ENCODE data around the gene CDH23.

The CDH23 gene

DNA sequence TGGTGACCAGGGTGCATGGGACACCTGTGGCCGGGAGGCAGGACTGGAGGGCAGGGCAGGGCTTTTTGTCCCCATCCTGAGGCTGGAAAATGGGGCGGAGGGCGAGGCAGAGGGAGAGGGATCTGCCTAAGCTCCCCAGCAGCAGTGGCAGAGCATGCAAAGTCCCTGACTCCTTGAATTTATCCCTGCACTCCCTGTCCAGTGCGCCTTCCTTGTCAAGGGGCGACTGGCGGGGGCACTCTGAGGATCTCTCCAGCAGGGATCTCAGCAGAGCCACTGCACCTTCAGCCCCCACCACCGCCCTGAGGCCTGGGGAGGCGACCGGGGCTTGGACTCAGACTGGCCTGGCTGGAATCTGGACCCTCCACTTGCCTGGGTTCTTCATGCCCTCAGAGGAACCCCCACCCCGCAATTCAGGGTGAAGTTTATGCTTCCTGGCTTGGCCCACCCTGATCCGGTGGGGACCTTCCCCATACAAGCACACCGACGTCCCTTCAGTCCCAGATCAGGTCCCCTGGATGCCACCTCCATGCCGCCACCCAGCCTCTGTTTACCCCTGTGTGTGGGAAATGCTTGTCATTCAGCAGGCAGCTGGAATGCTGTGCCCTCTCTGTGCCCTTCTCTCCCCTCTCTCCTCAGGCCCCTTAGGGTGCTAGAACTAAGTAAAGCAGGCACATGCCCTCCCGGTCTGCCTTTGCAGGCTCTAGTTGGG lies 46.3 kb downstream of the CDH23 start:
- DNase-seq: no peak

DNA sequence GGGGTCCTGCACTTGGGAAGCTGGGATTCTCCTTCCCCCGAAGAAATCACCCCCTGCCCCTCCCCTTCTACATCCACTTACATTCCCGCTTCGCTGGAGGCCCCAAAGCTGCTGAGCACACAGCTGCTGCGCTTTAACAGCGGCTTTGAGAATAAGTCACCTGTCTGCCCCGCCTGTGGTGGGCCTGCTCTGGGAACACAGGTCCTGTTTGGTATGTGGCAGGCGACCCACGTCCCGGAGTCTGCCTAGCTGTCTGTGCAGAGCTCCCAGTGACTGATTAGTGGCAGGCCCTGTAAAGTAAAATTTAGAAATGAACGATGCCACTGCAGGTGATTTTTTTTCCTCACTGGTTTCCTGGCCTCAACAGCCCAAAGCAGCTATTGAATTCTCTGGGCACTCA lies 47.0 kb downstream of the CDH23 start:
- no peak for DNase-seq

DNA sequence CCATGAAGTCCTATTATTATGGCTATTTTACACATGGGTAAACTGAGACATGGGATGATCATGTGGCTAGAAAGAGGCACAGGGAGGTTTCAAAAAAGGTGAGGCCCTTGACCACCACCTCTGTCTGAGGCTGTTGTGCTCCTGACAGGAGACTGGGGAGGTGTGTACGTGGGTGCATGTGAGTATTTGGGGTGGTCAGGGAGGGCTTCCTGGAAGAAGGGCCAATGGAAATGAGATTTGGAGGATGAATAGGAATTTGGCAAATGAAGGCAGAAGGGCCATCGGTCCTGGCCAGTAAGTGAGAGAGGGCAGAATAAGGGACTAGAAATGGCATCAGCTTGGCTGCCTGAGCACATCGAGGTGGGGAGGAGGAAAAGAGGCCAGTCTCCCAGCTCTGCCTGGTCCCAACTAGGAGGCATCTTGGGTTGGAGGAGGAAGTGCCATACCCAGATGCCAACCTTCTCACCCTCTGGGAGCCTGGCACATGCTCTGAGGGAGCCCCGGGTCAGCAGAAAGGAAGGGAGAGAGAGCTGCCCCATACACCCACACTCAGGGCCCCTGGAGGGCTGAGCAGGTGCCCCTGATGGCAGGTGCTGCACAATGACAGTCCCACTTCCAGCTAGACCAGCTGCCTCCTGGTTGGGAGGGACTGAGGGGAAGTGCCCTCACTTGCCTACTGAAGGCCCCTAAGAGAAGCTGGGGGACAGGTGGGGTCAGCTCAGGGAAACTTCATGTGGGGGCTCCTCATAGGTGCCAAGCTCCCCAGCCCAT lies 47.7 kb downstream of the CDH23 start:
- DNase-seq: no peak

DNA sequence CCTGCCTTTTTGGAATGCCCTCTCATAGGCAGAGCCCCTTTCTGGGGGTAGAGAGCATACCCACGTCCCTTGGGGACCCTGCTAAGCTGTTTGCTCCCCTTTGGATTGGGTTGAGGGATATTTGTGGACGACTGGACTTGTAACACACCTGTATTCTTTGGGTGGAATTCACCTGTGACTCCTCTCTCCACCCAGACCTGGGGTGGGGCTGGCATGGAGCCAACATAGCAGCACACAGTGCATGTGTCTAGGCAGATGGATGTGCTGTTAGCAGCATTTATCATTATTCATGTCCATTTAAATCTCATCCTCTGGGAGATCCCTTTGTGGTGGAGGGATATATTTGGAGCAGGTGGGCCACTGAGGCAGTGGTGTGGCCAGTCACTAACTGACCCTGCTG lies 51.0 kb downstream of the CDH23 start:
- DNase-seq: no peak

DNA sequence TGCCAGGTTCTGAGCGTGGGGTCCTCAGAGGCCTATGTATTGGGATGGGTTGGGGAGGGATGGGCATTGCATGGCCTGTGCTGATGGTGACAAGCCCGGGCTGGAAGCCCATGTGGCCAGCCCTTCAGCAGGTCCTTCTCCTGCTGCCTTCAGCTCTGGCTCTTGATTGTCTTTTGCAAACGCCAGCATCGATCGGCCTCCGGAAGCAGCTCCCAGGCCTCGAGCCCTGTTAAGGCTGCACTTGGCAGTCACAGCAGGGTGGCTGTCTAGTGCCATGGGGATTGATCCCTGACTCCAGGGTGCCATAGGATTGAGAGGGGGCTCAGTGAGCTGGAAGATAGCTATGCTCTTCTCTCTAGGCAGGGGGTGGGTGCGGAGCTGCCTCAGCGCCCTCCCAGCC lies 51.4 kb downstream of the CDH23 start:
- DNase-seq: no peak

DNA sequence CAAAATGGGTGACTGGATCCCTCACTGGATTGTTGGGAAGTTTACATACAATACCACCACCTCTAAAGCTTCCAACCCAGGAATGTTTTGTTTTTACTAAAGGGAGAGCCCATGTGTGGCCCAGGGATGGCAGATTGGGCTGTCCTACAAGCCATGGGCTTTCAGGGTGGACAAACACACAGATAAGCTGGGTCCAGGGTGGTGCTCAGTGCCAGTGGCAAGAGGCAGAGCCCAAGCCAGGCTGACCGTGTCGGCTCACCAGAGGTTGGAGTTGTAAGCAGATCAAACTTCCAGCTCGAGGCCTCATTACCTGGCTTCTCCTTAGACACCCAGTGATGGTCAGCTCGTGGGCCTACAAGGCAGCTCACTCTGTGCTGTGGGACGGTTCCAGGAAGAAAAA lies 52.3 kb downstream of the CDH23 start:
- no peak for DNase-seq

DNA sequence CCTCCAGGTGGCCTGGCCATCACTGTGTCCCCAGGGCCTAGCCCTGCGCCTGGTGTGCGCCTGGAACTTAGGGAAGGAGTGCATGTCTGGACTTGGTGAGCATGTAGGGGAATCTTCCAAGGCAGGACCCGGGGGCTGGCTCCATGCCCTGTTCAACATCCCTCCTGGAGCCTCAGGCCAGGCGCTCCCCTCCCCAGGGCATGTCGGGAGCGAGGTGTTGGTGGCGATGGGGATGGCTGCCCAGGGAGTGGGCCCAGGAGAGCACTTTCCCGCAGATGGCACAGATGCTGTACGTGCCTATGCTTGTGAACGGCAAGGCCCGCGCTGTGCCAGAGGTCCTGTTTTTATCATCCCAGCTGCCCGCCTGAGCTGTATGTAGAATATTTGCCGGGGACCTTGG lies 55.0 kb downstream of the CDH23 start:
- DNase-seq: no peak

DNA sequence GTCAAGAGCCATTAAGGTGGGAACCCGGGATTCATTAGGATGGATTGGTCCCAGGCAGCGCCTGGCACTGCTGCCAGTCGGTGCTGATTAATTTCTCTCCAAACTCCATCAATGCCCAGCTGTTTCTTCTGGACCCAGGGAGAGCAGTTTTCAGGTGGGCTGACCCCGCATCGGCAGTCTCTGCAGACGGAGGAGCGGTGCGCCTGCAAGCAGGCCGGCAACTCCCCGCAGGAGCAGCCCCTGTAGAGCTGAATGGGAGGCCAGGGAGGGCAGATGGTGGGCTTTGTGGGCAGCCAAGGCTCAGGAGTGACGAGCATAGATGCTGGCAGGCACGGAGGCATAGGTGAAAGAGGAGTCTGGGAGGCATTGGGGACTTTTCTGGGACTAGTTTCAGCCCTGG lies 56.5 kb downstream of the CDH23 start:
- no peak for DNase-seq

DNA sequence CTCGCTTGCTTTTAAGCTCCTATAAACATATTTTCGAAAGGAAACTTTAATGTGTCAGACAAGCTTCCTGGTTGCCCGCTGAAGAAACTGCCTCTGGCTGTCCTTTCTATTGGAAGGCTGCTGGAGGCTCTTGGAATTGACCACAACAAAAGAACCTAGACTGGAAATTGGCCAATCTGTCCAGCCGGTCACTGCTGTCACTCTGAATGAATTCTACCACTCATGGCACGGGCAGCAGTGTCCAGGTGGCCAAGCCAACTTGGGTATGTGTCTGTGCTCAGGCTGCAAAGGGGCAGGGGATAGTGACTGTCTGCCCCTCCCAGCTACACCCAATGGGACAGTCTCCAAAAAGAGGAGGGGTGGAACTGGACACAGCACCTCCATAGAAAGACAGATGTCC lies 57.6 kb downstream of the CDH23 start:
- DNase-seq: no peak

DNA sequence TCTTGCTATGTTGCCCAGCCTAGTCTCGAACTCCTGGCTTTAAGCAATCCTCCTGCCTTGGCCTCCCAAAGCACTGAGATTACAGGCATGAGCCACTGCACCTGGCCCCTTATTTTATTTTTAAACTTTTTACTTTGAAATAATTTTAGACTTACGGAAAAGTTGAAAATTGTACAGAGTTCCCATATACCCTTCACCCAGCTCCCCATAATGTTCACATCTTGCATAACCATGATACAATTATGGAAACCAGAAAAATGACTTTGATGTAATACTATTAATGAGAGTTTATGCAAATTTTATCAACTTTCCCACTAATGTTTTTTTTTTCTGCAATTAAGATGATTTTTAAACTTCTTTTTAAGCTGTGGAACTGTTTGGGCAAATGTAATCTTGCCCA lies 58.3 kb downstream of the CDH23 start:
- no peak for DNase-seq

DNA sequence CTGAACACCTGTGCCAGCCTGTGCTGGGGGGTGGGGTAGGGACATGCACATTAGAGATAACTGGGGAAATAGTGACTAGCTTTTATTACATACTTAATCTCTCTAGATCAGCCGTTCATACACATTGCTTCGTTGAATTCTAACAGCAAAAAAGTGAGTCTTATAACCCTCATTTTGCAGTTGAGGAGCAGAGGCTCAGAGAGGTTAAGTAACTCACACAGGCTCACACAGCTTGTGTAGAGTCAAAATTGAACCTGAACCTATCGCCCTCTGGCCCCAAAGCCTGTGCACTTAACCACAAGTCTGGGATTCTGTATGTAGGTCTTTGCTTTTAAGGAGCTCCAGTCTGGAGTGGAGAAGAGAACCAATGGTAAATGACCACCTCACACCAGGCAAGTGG lies 59.9 kb downstream of the CDH23 start:
- DNase-seq: no peak

DNA sequence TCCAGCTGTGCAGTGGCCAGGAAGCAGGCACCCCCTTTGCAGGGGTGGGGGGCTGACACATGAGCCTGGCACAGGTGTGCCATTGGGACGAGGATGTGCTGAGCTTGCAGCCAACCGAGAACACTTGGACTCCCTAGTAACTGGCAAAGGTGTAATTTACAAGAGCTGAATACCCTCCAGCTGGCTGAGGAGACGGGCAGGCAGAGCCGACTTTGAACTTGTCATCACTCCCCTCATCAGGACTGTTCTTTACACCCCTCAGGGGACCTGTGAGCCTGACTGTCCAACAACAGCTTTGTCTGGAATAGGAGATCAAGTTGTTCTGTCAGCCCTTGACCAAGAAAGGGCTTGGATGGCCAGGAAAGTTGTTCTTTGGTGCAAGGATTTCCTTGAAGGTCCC lies 61.2 kb downstream of the CDH23 start:
- DNase-seq: no peak

DNA sequence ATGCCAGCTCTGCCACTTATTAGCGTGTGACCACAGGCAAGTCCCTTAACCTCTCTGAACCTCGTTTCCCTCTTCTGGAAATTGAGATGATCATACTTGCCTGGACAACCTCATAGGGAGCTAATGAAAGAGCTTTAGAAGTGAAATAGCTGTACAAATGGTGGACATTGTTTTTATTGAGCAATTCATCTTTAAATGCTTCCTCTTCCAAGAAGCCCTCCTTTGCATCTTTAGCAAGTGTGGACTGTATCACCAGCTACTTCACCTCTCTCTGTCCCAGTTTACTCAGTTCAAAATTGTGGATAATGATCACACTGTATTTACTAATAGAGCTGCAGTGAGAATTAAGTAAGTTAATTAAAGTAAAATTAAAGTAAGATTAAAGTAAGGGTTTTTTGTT lies 61.7 kb downstream of the CDH23 start:
- no peak for DNase-seq

DNA sequence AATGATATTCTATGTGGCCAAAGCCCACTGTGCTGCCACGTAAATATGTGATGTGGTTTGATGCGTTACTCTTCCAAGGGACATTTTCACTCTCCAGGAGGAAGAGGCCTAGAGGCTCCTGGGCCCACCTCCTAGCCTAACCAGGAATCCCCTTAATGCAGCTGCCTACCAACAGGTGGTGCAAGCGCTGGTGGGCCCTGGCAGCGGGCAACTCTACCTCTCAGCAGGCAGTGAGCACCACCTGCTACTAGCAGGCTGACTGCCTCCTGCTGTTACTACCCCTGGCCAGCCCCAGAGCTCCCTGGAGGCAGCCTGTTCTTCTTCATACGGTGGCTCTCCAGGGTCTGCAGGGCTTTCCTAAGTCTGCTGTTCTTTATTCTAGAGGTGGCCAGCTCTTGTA lies 62.8 kb downstream of the CDH23 start:
- no peak for DNase-seq

DNA sequence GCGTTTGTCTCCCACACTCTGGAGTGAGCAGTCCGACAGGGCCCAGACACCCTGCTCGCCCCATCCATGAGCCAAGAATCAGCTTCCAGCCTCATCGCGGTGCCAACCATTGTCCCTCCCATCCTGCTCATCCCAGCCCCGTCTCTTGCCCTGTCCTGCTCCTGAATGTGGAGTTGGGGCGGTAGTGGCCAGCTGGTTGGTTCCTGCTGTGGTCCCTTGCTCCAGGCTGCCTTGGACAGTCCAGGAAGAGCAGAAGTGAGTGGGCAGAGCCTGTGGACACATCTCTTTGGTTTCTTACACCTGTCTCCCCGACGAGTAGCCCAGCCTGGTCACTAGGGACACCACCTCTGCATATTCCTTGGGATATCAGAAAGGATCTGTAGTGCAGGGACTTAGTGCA lies 63.9 kb downstream of the CDH23 start:
- DNase-seq: no peak

DNA sequence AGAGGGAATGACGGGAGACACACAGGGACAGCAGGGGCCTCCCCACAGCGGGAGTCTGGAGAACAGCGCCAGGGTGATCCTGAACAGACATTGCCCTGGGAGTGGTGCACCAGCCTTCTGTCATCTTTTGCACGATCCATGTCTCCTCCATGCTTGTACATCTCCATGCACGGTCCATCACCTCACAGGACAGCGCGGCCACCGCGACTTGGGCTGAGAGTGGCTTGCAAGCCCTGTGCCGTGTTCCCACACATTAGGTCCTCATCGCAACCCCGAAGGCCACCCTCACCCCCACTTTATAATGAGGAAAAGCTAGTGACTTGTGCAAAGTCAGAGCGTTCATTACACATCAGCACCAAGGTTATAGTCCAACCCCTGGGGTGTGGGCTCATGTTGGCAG lies 64.7 kb downstream of the CDH23 start:
- DNase-seq: no peak

DNA sequence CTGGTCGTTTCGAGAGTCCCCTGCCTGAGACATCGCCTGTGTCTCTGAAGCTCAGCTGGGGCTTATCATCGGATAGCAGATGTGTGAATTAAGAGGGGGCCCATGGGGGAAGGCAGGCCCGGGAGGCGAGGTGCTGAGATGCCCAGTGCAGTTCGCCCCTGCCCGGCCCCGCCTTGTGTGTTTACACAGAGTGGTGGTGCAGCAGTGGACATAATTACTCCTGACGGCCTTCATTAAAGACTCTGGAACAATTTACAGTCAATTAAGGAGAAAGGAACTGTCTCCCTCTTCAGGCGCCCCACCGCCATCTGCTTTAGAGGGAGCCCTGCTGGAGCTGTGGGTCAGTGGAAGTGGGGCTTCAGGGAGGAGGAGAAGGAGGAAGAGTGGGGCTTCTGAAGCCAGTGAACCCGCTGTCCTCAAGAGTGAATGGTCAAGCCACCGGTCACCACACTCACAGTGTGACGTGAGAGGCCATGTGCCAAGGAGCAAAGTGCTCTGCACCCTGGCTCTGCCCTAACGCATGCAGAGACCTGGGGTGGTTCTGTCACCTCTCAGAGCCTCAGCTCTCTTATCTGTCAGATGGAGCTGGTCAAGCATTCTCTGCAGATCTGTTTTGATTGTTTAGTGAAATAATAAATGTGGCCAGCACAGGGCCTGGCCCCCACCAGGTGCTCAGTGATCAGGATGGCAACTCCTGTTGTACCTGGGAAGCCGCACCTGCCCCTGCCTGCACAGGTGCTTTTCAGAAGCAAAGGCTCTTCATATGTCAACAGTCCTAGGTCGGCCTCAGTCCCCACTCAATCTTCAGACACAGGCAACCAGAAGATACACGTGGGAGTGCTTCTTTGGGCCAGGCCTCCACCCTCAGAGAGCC lies 65.6 kb downstream of the CDH23 start:
- DNase-seq: no peak

DNA sequence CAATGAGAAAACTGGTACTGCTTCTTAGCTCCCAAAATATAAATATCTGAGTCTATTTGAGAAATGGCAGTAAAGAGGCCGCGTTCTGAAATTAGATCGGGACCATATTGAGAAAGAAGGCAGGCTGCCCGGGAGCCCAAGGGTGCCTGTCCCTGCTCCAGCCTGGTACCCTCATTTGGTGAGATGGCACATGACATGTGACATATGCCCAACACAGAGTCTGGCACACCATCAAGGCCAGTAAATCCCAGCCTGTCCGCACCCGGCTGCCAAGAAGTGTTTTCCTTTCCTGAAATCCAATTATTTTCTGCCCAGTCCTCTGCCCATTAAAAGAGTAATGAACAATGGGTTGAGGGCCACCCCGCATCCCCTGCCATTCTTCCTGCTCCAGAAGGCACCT lies 66.4 kb downstream of the CDH23 start:
- no peak for DNase-seq

DNA sequence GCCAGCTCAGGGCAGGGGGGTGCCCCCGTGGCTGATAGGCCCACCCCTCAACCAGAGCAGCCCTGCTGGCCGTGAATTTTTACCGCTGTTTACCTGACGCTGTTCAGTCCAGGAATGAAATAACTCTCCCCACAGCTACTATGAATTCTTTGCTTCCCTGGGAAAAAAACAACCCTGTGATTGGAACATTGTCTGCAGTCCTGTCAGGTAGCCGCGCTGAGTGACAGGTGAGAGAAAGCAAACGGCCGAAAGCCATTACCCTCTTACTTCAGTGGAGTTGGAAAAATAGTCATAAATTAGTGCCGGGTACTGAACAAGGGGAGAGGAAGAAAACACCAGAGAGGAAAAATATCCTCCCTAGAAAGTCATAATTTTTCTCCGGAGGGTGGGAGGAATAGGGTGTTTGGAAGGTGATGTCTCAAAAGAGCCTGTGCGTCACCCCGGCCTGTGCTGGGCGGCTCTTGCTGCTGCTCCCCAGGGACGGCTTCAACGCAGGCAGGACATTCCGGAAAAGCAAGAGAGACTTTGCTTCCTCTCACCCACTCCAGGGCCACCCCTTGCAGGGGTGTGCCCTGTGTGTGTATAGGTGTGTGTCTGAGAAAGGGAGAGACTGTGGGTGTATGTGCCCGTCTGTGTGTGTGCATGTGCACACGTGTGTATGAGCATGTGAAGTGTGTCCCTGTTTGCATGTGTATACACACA lies 69.0 kb downstream of the CDH23 start:
- no peak for DNase-seq

DNA sequence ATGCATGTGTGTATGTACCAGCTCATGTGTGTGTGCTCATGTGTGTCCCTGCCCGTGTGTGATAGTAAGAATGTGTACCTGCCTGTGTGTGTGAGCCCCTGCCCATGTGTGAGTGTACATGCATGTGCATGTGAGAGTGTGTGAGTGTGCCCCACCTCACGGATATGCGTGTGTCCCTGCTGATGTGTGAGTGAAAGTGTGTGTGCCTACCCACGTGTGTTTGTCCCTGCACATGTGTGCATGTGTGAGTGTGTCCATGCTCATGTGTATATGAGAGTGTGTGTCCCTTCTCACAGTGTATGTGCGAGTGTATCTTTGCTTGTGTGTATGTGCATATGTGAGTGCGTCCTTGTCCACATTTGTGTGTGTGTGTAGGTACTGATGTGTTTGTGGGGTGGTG lies 69.6 kb downstream of the CDH23 start:
- no peak for DNase-seq

DNA sequence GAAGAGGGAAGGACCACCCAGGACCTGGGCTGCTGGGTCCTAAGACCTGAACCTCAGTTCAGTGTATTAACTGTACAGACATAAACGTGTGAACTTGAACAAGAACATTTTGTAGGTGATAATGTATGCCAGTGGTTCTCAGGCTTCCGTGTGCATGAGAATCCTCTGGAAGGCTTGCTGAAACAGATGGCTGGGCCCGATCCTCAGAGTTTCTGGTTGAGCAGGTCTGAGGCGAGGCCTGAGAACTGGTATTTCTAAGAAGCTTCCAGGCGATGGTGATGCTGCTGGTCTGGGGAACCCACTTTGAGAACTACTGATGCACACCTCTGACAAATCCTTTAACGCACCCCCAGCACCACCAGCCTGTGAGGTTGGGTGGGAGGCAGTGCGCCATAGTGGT lies 70.4 kb downstream of the CDH23 start:
- DNase-seq: no peak

DNA sequence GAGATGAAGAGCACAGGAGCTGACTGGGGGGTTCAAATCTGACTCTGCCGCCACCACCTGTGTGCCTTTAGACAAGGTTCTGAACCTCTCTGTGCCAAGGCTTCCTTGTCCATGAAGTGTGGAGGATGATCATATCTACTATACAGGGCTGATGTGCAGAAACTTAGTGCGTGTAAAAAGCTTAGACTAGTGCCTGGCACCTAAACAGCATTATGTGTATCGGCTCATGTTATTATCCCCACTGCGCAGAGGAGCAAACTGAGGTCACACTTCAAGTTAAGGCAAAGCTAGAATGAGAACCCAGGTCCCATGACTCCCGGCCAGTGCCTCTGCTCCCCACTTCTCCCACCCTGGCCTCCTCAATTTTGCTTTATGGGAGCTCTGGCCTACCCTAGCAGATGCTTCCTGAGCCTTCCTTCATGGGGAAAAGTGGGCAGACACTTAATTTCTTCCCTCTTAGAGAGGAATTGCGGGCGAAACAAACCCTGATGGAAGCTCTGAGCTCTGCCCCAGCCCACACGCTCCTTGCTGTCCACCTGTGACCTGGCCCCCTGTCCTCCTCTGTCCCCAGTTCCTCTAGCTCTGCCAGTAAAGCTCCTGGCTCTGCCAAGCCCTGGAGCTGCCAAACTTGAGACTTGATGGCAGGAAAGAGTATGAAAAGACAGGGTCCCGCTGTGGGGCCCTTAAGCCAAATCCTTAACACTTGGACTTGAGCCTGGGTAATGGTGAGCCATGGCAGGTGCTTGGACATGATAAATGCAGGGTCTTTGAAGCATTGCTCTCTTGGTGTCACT lies 71.0 kb downstream of the CDH23 start:
- no peak for DNase-seq

All from right hindlimb (tissue), 1 donor.